HEK293T (cell line): Measurements from ENCODE around the gene FAM89A.

Experiments used
- BHLHE40 ChIP-seq: fragments of 450-650 bp; IDR thresholded peaks from 2 replicates; pipeline ENCODE4 v1.6.1; 2016; ENCODE audit warnings: mild to moderate bottlenecking, moderate library complexity, borderline replicate concordance
- ELF4 ChIP-seq: fragments of 450-650 bp; IDR thresholded peaks from 2 replicates; pipeline ENCODE4 v1.6.1; 2017; ENCODE audit warnings: antibody characterized with exemption
- FOXA1 ChIP-seq: fragments of 450-650 bp; IDR thresholded peaks from 2 replicates; pipeline ENCODE4 v1.6.1; 2016; ENCODE audit warnings: mild to moderate bottlenecking
- FOXK2 ChIP-seq: fragments of 450-650 bp; IDR thresholded peaks from 2 replicates; pipeline ENCODE4 v1.6.1; 2016; ENCODE audit warnings: mild to moderate bottlenecking
- FOXM1 ChIP-seq: fragments of 450-650 bp; IDR thresholded peaks from 2 replicates; pipeline ENCODE4 v1.6.1; 2017; ENCODE audit warnings: mild to moderate bottlenecking, borderline replicate concordance
- HDGF ChIP-seq: fragments of 450-650 bp; IDR thresholded peaks from 2 replicates; pipeline ENCODE4 v1.6.1; 2017; ENCODE audit warnings: antibody characterized with exemption, borderline replicate concordance
- PKNOX1 ChIP-seq: fragments of 450-650 bp; IDR thresholded peaks from 2 replicates; pipeline ENCODE4 v1.6.1; 2016
- SP1 ChIP-seq: fragments of 450-650 bp; IDR thresholded peaks from 2 replicates; pipeline ENCODE4 v1.6.1; 2017

GRCh38 chr1:231036416-231036815 lies 3.6 kb downstream of the FAM89A start:
- no peak for TF ChIP-seq PKNOX1
- TF ChIP-seq ELF4 = no peak
- no peak for TF ChIP-seq BHLHE40
- no peak for TF ChIP-seq SP1
- no peak for TF ChIP-seq HDGF
- TF ChIP-seq FOXA1 = no peak
- TF ChIP-seq FOXM1 = no peak
- no peak for TF ChIP-seq FOXK2
